ENCODE measurements around the gene SLC22A1.

- TF ChIP-seq CTCF (IDR thresholded peaks at IDR 0.05) (no peak), MAX (CRISPR knock-in tag; IDR thresholded peaks at IDR 0.05) (no peak), MYBL2 (CRISPR knock-in tag; IDR thresholded peaks at IDR 0.05) (no peak), ZNF423 (CRISPR knock-in tag; IDR thresholded peaks at IDR 0.05) (no peak), GTF2I (CRISPR knock-in tag; conservative IDR thresholded peaks at IDR 0.05) (no peak), FOXP1 (CRISPR knock-in tag; IDR thresholded peaks at IDR 0.05; ENCODE audit: borderline replicate concordance) (no peak), FOXJ3 (CRISPR knock-in tag; IDR thresholded peaks at IDR 0.05; ENCODE audit: borderline replicate concordance) (no peak), NR3C1 (CRISPR knock-in tag; conservative IDR thresholded peaks at IDR 0.05; ENCODE audit: low read depth) (no peak), CREB1 (CRISPR knock-in tag; IDR thresholded peaks at IDR 0.05) (no peak)
Observed at GRCh38 chr6:160103825-160104100, 17.9 kb upstream of the SLC22A1 start.
